OCI-LY3 (cell line): ENCODE results near the gene GABRQ.

Source experiments
- H2AFZ ChIP-seq: fragments of 200-600, 300-600 bp; shearing (Covaris generic); 2 replicates; pipeline ENCODE4 v1.6.0; 2014; ENCODE audit warnings: antibody characterized with exemption, low read depth, low read length
- H3K27ac ChIP-seq: fragments of 200-600, 300-600 bp; sonication (generic); 2 replicates; pipeline ENCODE4 v1.5.1; 2014; ENCODE audit warnings: mild to moderate bottlenecking, low read length, moderate library complexity, mixed read lengths
- H3K27me3 ChIP-seq: fragments of 200-600, 300-600 bp; sonication (generic); 2 replicates; pipeline ENCODE4 v1.6.1; 2014; ENCODE audit warnings: low read depth, low read length, mixed read lengths
- H3K36me3 ChIP-seq: fragments of 200-600, 300-600 bp; sonication (generic); replicated peaks from 2 replicates; pipeline ENCODE3; 2014; ENCODE audit warnings: low read depth, low read length, mixed read lengths
- H3K4me1 ChIP-seq: fragments of 300-600, 200-600 bp; sonication (generic); 2 replicates; pipeline ENCODE4 v1.6.1; 2014; ENCODE audit warnings: low read length, mixed read lengths
- H3K4me2 ChIP-seq: fragments of 200-600, 300-600 bp; sonication (generic); 2 replicates; pipeline ENCODE4 v1.6.1; 2014; ENCODE audit warnings: low read length, mixed read lengths
- H3K4me3 ChIP-seq: fragments of 300-600, 200-600 bp; sonication (generic); 2 replicates; pipeline ENCODE4 v1.5.1; 2014; ENCODE audit warnings: antibody characterized with exemption, mild to moderate bottlenecking, low read length, moderate library complexity
- H3K79me2 ChIP-seq: fragments of 300-600, 200-600 bp; shearing (Covaris generic); 2 replicates; pipeline ENCODE4 v1.6.1; 2014; ENCODE audit warnings: mild to moderate bottlenecking, low read length, mixed read lengths
- H3K9ac ChIP-seq: fragments of 300-600, 200-600 bp; shearing (Covaris generic); 2 replicates; pipeline ENCODE4 v1.6.0; 2014; ENCODE audit warnings: mild to moderate bottlenecking, low read length, moderate library complexity
- H3K9me3 ChIP-seq: fragments of 200-600, 300-600 bp; shearing (Covaris generic); 2 replicates; pipeline ENCODE4 v1.6.1; 2014; ENCODE audit warnings: low read length, mixed read lengths; ENCODE audit not compliant: insufficient read depth
- H4K20me1 ChIP-seq: fragments of 200-600, 300-600 bp; sonication (generic); 2 replicates; pipeline ENCODE4 v1.6.1; 2016; ENCODE audit warnings: low read length, mixed read lengths; ENCODE audit not compliant: insufficient read depth
- EZH2phosphoT487 ChIP-seq: fragments of 200-600 bp; shearing (Covaris generic); IDR thresholded peaks from 2 replicates; pipeline ENCODE4 v1.6.1; 2018; ENCODE audit warnings: antibody characterized with exemption, mixed run types, low read depth
- TF ChIP-seq, protein P1 (sequence below): fragments of 200-600, 300-600 bp; sonication (generic); IDR thresholded peaks from 2 replicates; pipeline ENCODE4 v1.5.1; 2014; ENCODE audit warnings: antibody characterized with exemption, low read length, low read depth

The GABRQ gene

DNA sequence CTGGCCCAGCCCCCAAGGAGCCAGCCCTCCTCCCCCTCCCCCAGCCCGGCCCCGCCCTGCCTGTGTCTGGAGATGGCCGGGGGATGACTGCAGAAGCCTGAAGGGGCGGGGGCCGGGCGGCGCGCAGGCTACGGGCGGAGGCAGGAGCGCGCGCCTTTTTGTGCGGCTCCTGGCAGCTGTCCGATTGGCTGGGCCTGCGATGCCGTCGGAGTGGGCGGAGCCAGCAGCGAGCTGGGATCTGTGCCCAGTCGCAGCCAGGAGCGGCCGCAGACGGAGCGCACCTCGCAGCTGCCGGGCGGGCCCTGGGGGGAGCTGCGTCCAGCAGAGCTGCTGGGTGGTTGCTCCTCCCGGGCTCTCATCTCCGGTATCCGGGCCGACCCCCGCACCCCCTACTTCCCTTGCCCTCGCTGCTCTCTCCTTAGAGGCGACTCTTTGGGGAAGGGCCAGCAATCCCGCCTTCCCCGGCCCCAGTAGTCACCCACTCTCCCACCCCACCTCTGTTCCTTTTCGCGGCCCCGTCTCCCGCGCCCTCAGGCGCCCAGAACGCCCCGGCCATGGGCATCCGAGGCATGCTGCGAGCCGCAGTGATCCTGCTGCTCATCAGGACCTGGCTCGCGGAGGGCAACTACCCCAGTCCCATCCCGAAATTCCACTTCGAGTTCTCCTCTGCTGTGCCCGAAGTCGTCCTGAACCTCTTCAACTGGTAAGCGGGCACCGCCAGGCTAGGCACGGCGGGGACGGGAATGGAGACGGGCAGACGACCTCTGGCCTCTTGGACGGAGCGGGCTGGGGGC is at the start of gene GABRQ:
GABRQ (plus strand) TSS at position 247 of the 794 bp plus-strand sequence; CDS start at position 555, 308 bp downstream.
- H3K9me3 ChIP-seq = no peaks in the 10 kb centered on the region
- TF ChIP-seq, protein P1, sequence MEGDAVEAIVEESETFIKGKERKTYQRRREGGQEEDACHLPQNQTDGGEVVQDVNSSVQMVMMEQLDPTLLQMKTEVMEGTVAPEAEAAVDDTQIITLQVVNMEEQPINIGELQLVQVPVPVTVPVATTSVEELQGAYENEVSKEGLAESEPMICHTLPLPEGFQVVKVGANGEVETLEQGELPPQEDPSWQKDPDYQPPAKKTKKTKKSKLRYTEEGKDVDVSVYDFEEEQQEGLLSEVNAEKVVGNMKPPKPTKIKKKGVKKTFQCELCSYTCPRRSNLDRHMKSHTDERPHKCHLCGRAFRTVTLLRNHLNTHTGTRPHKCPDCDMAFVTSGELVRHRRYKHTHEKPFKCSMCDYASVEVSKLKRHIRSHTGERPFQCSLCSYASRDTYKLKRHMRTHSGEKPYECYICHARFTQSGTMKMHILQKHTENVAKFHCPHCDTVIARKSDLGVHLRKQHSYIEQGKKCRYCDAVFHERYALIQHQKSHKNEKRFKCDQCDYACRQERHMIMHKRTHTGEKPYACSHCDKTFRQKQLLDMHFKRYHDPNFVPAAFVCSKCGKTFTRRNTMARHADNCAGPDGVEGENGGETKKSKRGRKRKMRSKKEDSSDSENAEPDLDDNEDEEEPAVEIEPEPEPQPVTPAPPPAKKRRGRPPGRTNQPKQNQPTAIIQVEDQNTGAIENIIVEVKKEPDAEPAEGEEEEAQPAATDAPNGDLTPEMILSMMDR = no peak
- TF ChIP-seq EZH2phosphoT487 = no peak
- no peak within 1 kb of the TSS for H3K27ac ChIP-seq
- H4K20me1 ChIP-seq = no peaks in the 10 kb centered on the region
- H3K4me2 ChIP-seq = no peak within 1 kb of the TSS
- H3K27me3 ChIP-seq = no peaks in the 10 kb centered on the region
- H3K36me3 ChIP-seq = no peaks in the 10 kb centered on the region
- no peaks in the 10 kb centered on the region for H3K79me2 ChIP-seq
- H3K4me1 ChIP-seq = no peaks in the 10 kb centered on the region
- H3K4me3 ChIP-seq = no peak within 1 kb of the TSS
- H3K9ac ChIP-seq = no peak within 1 kb of the TSS
- H2AFZ ChIP-seq = no peak within 1 kb of the TSS

GRCh38 chrX:152588206-152588605 is 49.5 kb upstream of the GABRQ start:
- no peaks in the 10 kb centered on the region for H4K20me1 ChIP-seq
- no peak overlapping the region for H3K9ac ChIP-seq
- TF ChIP-seq, protein P1 = no peak
- no peak for TF ChIP-seq EZH2phosphoT487
- no peaks in the 10 kb centered on the region for H3K36me3 ChIP-seq
- no peaks in the 10 kb centered on the region for H3K4me1 ChIP-seq
- no peak overlapping the region for H3K27ac ChIP-seq
- no peak overlapping the region for H3K4me3 ChIP-seq
- no peaks in the 10 kb centered on the region for H3K9me3 ChIP-seq
- H3K4me2 ChIP-seq = no peak overlapping the region
- H3K27me3 ChIP-seq = no peaks in the 10 kb centered on the region
- no peak overlapping the region for H2AFZ ChIP-seq
- H3K79me2 ChIP-seq = no peaks in the 10 kb centered on the region

DNA sequence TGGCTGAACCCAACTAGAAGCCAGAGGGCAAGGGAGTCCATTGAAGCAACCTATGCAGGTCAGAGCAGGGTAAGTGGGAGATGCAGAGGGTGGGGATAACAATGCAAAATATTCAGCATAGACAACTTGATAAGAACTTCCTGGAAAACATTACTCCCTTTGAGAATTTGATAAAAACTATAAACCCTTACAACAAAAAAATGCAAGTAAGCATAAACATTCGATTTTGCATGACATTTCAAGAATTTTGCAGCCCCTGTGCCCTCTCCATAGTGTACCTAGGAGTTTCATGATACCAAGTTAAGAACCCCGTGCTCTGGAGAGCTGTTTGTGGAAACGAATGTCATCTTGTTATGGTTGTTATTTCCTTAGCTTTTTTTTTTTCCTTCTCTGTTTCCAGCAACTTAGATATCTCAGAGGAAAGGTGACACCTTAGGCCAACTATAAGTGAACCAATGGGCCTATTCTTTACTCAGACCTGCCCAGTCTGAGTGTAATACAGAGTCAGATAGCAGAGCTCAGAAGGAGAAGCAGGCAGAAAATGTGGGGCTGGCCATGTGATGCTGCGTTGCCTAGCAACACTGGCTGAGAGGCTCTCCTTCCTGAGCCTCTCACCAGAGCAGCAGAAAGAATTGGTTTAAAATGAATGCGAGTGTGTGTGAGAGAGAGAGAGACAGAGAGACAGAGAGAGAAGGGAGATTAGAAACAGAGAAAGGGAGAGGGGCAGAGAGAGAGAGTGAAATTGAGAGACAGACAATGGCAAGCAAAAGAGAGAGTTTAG is 36.7 kb upstream of the GABRQ start:
- Histone ChIP-seq H3K36me3 (no peaks in the 10 kb centered on the region), H3K9me3 (no peaks in the 10 kb centered on the region), H4K20me1 (no peaks in the 10 kb centered on the region), H3K27ac (no peak overlapping the region), H3K4me1 (no peaks in the 10 kb centered on the region), H2AFZ (no peak overlapping the region), H3K27me3 (no peaks in the 10 kb centered on the region), H3K4me2 (no peak overlapping the region), H3K79me2 (no peaks in the 10 kb centered on the region), H3K4me3 (no peak overlapping the region), H3K9ac (no peak overlapping the region)
- TF ChIP-seq, protein P1 = no peak
- no peak for TF ChIP-seq EZH2phosphoT487
